ENCODE data around the gene NEAT1. TPM values are rescaled to one million over a fixed set of nuclear protein-coding genes. Genes with fewer than 3 reads are reported as not detected.

NEAT1 gene
- total and polyA plus RNA-seq, 2 of the 8 experiments (the other 6 are each of a cell fraction or from before 2014, with no cell fraction given), result 2.4 to 10.7 TPM

- Histone ChIP-seq H3K9me3 (ENCODE audit: insufficient read depth in 2 of 2, low read depth in 1 of 2, low read length in 1 of 2) (no peaks in the 10 kb centered on the region), H3K79me2 (ENCODE audit: control insufficient read depth in 1 of 2, insufficient read depth in 2 of 2, low read length in 2 of 2) (no peaks in the 10 kb centered on the region), H4K20me1 (replicated peaks in 1 of 2; ENCODE audit: control insufficient read depth in 1 of 2, insufficient read depth in 2 of 2, low read length in 2 of 2) (peaks cover 0 to 6% of the 10 kb centered on the region in 2 experiments), H3K4me1 (replicated peaks in 1 of 4; ENCODE audit: control insufficient read depth in 3 of 4, insufficient read depth in 4 of 4, low read length in 3 of 4) (peaks cover 5 to 35% (median 25%) of the 10 kb centered on the region in 4 experiments), H2BK15ac (ENCODE audit: low read length) (no peak overlapping the region), H3K23me2 (ENCODE audit: low read depth, low read length) (peaks cover 4% of the 10 kb centered on the region; the same call in 1 of the 2 replicates), H4K5ac (ENCODE audit: insufficient read length, low read depth, low read length) (no peak overlapping the region), H3K23ac (ENCODE audit: insufficient read length) (no peak overlapping the region), H3K56ac (replicated peaks; ENCODE audit: insufficient read length, low read depth, low read length) (no peak overlapping the region), H3K4me3 (ENCODE audit: extremely low read depth in 1 of 4, insufficient read depth in 2 of 4, low read depth in 3 of 4, low read length in 4 of 4) (no peak overlapping the region), H3K4me2 (ENCODE audit: insufficient read depth in 1 of 2, low read depth in 2 of 2, low read length in 2 of 2) (no peak overlapping the region), H3K27ac (ENCODE audit: low read depth, low read length) (no peak overlapping the region), H3K79me1 (ENCODE audit: low read depth, low read length) (no peaks in the 10 kb centered on the region), H3K14ac (ENCODE audit: insufficient read length) (no peak overlapping the region), H3K9ac (replicated peaks in 1 of 4; ENCODE audit: extremely low read depth in 1 of 4, low read depth in 3 of 4, low read length in 3 of 4) (no peak overlapping the region), H2BK12ac (ENCODE audit: low read depth, low read length) (no peak overlapping the region), H2AK5ac (ENCODE audit: low read depth, low read length) (no peak overlapping the region), H3K27me3 (replicated peaks in 1 of 4; ENCODE audit: control insufficient read depth in 3 of 4, extremely low read depth in 1 of 4, insufficient read depth in 3 of 4, low read length in 3 of 4) (no peaks in the 10 kb centered on the region; a peak in 1 of 7 replicates), H3K36me3 (ENCODE audit: control insufficient read depth in 2 of 4, insufficient read depth in 4 of 4, low read length in 3 of 4) (no peaks in the 10 kb centered on the region), H2BK5ac (ENCODE audit: low read depth, low read length) (no peak overlapping the region), H2BK120ac (replicated peaks; ENCODE audit: low read depth, low read length) (no peak overlapping the region), H2AFZ (ENCODE audit: low read length) (no peak overlapping the region), H4K8ac (ENCODE audit: extremely low read depth, insufficient read depth, low read length) (no peak overlapping the region; the same call in 1 of the 2 replicates), H3K4ac (replicated peaks; ENCODE audit: insufficient read length, low read depth, low read length) (no peak overlapping the region), H4K91ac (replicated peaks; ENCODE audit: insufficient read length, low read length) (no peak overlapping the region), H2BK20ac (ENCODE audit: low read length) (no peak overlapping the region), H3K18ac (ENCODE audit: extremely low read depth, low read length) (no peak overlapping the region)
- no peak for DNase-seq (ENCODE audit: low read depth in 1 of 2, low spot score in 2 of 2)
- ChIA-PET POLR2A (ENCODE audit: partially characterized antibody) (interaction anchor here (0.6 to 20.8 kb wide), 13 partner anchors 10 to 90 kb away, joined by 3 to 826 read pairs (median 4); partner anchors contain the start of genes FRMD8, MALAT1 and NEAT1), CTCF (ENCODE audit: partially characterized antibody) (interaction anchor here (0.6 to 22.8 kb wide), 31 partner anchors 10 to 305 kb away, joined by 3 to 430 read pairs (median 11); partner anchors contain the start of genes FRMD8, MALAT1 and SCYL1)
- 92% methylated on average over 11 of the region's 11 CpGs; no CpG with 5 or more reads in 1 of the 2 experiments for WGBS, 2 experiments (ENCODE audit: extremely low coverage in 1 of 2, insufficient coverage in 1 of 2, insufficient read length in 1 of 2, insufficient replicate concordance in 2 of 2, low coverage in 1 of 2, low lambda C conversion rate in 2 of 2, missing lambda C conversion rate in 1 of 2)
- FAIRE-seq, result no peak
- no peak for TF ChIP-seq CTBP2 (IDR thresholded peaks at IDR 0.05; ENCODE audit: borderline replicate concordance, insufficient read depth, insufficient read length, low read length)
- TF ChIP-seq MAX (IDR thresholded peaks at IDR 0.05), result no peak
- no peak for TF ChIP-seq KDM5A (IDR thresholded peaks at IDR 0.05; ENCODE audit: low read length)
- TF ChIP-seq, protein P1, sequence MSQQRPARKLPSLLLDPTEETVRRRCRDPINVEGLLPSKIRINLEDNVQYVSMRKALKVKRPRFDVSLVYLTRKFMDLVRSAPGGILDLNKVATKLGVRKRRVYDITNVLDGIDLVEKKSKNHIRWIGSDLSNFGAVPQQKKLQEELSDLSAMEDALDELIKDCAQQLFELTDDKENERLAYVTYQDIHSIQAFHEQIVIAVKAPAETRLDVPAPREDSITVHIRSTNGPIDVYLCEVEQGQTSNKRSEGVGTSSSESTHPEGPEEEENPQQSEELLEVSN (IDR thresholded peaks at IDR 0.05), result no peak
- TF ChIP-seq ATF3 (IDR thresholded peaks at IDR 0.05; ENCODE audit: insufficient read depth, low read depth, low read length), result no peak
- no peak for TF ChIP-seq RNF2 (IDR thresholded peaks at IDR 0.05; ENCODE audit: borderline replicate concordance, low read depth, low read length, missing control alignments, poor library complexity, severe bottlenecking)
- TF ChIP-seq TAF7 (optimal IDR thresholded peaks at IDR 0.05; ENCODE audit: borderline replicate concordance, low read depth, low read length), result no peak
- no peak for TF ChIP-seq USF2 (IDR thresholded peaks at IDR 0.05; ENCODE audit: low read length)
These were observed 7.7 kb upstream of the NEAT1 start for GRCh38 chr11:65414776-65415498.

Measured in H1 (cell line).